H1 (cell line): Measurements from ENCODE around the gene FOXO6. TPM values are rescaled to one million over a fixed set of nuclear protein-coding genes. Genes with fewer than 3 reads are reported as not detected.

Experiments used
- CTCF ChIA-PET: fragments of 300-600 bp; sonication (Branson Sonifier 250); formaldehyde crosslinking; loops from one replicate; lab custom pipeline; 2021; ENCODE audit not compliant: partially characterized antibody; lab: Charles Lee
- POLR2A ChIA-PET: fragments of 300-600 bp; sonication (Branson Sonifier 250); formaldehyde crosslinking; loops from one replicate; lab custom pipeline; 2021; ENCODE audit warnings: inconsistent platforms; ENCODE audit not compliant: partially characterized antibody; lab: Charles Lee
- DNase-seq, 2 experiments: peaks; one replicate each; pipeline versions ENCODE4 v3.0.0 to v3.0.0-alpha.2; 2010 to 2022; ENCODE audit warnings: low spot score in 2 of 2, low read depth in 1 of 2, mixed read lengths in 1 of 2
- FAIRE-seq: peaks from 2 replicates; lab custom pipeline; 2011; peaks lifted over from hg19 to GRCh38; lab: Jason Lieb, UNC
- H2AFZ ChIP-seq: 2 replicates; pipeline ENCODE4 v1.8.1; 2012; ENCODE audit warnings: low read length, inconsistent platforms
- H2AK5ac ChIP-seq: 2 replicates; pipeline ENCODE4 v1.6.1; 2013; ENCODE audit warnings: low read depth, low read length
- H2BK120ac ChIP-seq: replicated peaks from 2 replicates; pipeline ENCODE3; 2013; ENCODE audit warnings: low read depth, low read length, inconsistent platforms
- H2BK12ac ChIP-seq: 2 replicates; pipeline ENCODE4 v1.6.1; 2013; ENCODE audit warnings: low read depth, low read length
- H2BK15ac ChIP-seq: 2 replicates; pipeline ENCODE4 v1.6.1; 2013; ENCODE audit warnings: low read length
- H2BK20ac ChIP-seq: 2 replicates; pipeline ENCODE4 v1.6.1; 2013; ENCODE audit warnings: low read length
- H2BK5ac ChIP-seq: 2 replicates; pipeline ENCODE4 v1.6.1; 2013; ENCODE audit warnings: low read depth, low read length
- H3K14ac ChIP-seq: 2 replicates; pipeline ENCODE4 v1.6.1; 2013; ENCODE audit warnings: inconsistent platforms; ENCODE audit not compliant: insufficient read length
- H3K18ac ChIP-seq: 2 replicates; pipeline ENCODE4 v1.6.1; 2013; ENCODE audit warnings: low read length; ENCODE audit errors: extremely low read depth
- H3K23ac ChIP-seq: 2 replicates; pipeline ENCODE4 v1.6.1; 2013; ENCODE audit warnings: inconsistent platforms; ENCODE audit not compliant: insufficient read length
- H3K23me2 ChIP-seq: 2 replicates; pipeline ENCODE4 v1.6.1; 2013; ENCODE audit warnings: low read depth, low read length
- H3K27ac ChIP-seq: 2 replicates; pipeline ENCODE4 v1.6.1; 2011; ENCODE audit warnings: low read depth, low read length, inconsistent platforms
- H3K27me3 ChIP-seq, 4 experiments: replicated peaks in 1 of 4; 1 replicate in 1 of 4; 2 replicates in 3 of 4; pipeline versions ENCODE4 v1.6.1 to v1.8.1; 2011 to 2013; ENCODE audit warnings: low read length in 3 of 4, mild to moderate bottlenecking in 3 of 4, inconsistent platforms in 2 of 4, mixed read lengths in 2 of 4, moderate library complexity in 1 of 4; ENCODE audit not compliant: control insufficient read depth in 3 of 4, insufficient read depth in 3 of 4; ENCODE audit errors: extremely low read depth in 1 of 4
- H3K36me3 ChIP-seq, 4 experiments: 2 replicates each; pipeline versions ENCODE4 v1.6.1 to v1.8.1; 2011 to 2013; ENCODE audit warnings: mild to moderate bottlenecking in 4 of 4, low read length in 3 of 4, moderate library complexity in 2 of 4, control low read depth in 1 of 4, inconsistent platforms in 1 of 4; ENCODE audit not compliant: insufficient read depth in 4 of 4, control insufficient read depth in 2 of 4
- H3K4ac ChIP-seq: replicated peaks from 2 replicates; pipeline ENCODE3; 2013; ENCODE audit warnings: low read length, low read depth, mixed read lengths, inconsistent platforms; ENCODE audit not compliant: insufficient read length
- H3K4me1 ChIP-seq, 4 experiments: replicated peaks in 1 of 4; 1 replicate in 1 of 4; 2 replicates in 3 of 4; pipeline versions ENCODE4 v1.6.1 to v1.8.1; 2011 to 2013; ENCODE audit warnings: low read length in 3 of 4, inconsistent platforms in 2 of 4, mixed read lengths in 1 of 4; ENCODE audit not compliant: insufficient read depth in 4 of 4, control insufficient read depth in 3 of 4
- H3K4me2 ChIP-seq, 2 experiments: 2 replicates each; pipeline versions ENCODE4 v1.6.1 to v1.8.1; 2011 to 2013; ENCODE audit warnings: low read depth in 2 of 2, low read length in 2 of 2, control low read depth in 1 of 2, inconsistent platforms in 1 of 2, mild to moderate bottlenecking in 1 of 2; ENCODE audit not compliant: insufficient read depth in 1 of 2
- H3K4me3 ChIP-seq, 4 experiments: fragments of 200-600, 300-600 bp in 1 of 4; sonication (generic), shearing (Covaris generic), sonication (Bioruptor Twin) in 1 of 4; 2 replicates each; pipeline versions ENCODE4 v1.5.1 to v1.8.1; 2011 to 2016; ENCODE audit warnings: low read length in 4 of 4, low read depth in 3 of 4, control low read depth in 2 of 4, inconsistent platforms in 2 of 4, mild to moderate bottlenecking in 2 of 4, mixed read lengths in 1 of 4, moderate library complexity in 1 of 4; ENCODE audit not compliant: insufficient read depth in 2 of 4; ENCODE audit errors: extremely low read depth in 1 of 4
- H3K56ac ChIP-seq: replicated peaks from 2 replicates; pipeline ENCODE3; 2013; ENCODE audit warnings: low read depth, mild to moderate bottlenecking, mixed read lengths, low read length, inconsistent platforms; ENCODE audit not compliant: insufficient read length
- H3K79me1 ChIP-seq: 2 replicates; pipeline ENCODE4 v1.6.1; 2013; ENCODE audit warnings: low read depth, low read length, control low read depth
- H3K79me2 ChIP-seq, 2 experiments: 2 replicates each; pipeline versions ENCODE4 v1.6.1 to v1.8.1; 2012 to 2013; ENCODE audit warnings: low read length in 2 of 2, mild to moderate bottlenecking in 2 of 2, inconsistent platforms in 1 of 2; ENCODE audit not compliant: insufficient read depth in 2 of 2, control insufficient read depth in 1 of 2
- H3K9ac ChIP-seq, 4 experiments: replicated peaks in 1 of 4; 1 replicate in 1 of 4; 2 replicates in 3 of 4; pipeline versions ENCODE4 v1.6.1 to v1.8.1; 2011 to 2013; ENCODE audit warnings: low read depth in 3 of 4, low read length in 3 of 4, control low read depth in 2 of 4, mild to moderate bottlenecking in 2 of 4, moderate library complexity in 2 of 4, inconsistent platforms in 1 of 4; ENCODE audit errors: extremely low read depth in 1 of 4
- H3K9me3 ChIP-seq, 2 experiments: 2 replicates each; pipeline versions ENCODE4 v1.6.1 to v1.8.1; 2012 to 2013; ENCODE audit warnings: mild to moderate bottlenecking in 2 of 2, moderate library complexity in 2 of 2, control low read depth in 1 of 2, inconsistent platforms in 1 of 2, low read depth in 1 of 2, low read length in 1 of 2, mixed read lengths in 1 of 2; ENCODE audit not compliant: insufficient read depth in 2 of 2
- H4K20me1 ChIP-seq, 2 experiments: replicated peaks in 1 of 2; 2 replicates each; pipeline versions ENCODE3 to v1.8.1; 2011 to 2013; ENCODE audit warnings: inconsistent platforms in 2 of 2, low read length in 2 of 2, mild to moderate bottlenecking in 1 of 2; ENCODE audit not compliant: insufficient read depth in 2 of 2, control insufficient read depth in 1 of 2
- H4K5ac ChIP-seq: 2 replicates; pipeline ENCODE4 v1.6.1; 2013; ENCODE audit warnings: low read length, low read depth, mixed read lengths, inconsistent platforms; ENCODE audit not compliant: insufficient read length
- H4K8ac ChIP-seq: 2 replicates; pipeline ENCODE4 v1.8.0; 2013; ENCODE audit warnings: mild to moderate bottlenecking, moderate library complexity, low read length, inconsistent platforms; ENCODE audit not compliant: insufficient read depth; ENCODE audit errors: extremely low read depth
- H4K91ac ChIP-seq: replicated peaks from 2 replicates; pipeline ENCODE3; 2013; ENCODE audit warnings: low read length, mixed read lengths, inconsistent platforms; ENCODE audit not compliant: insufficient read length
- CEBPB ChIP-seq: IDR thresholded peaks from 2 replicates; pipeline ENCODE4 v1.6.1; 2012; ENCODE audit warnings: low read depth, low read length
- CHD1 ChIP-seq: IDR thresholded peaks from 2 replicates; pipeline ENCODE4 v1.6.1; 2012; ENCODE audit warnings: low read depth, low read length, improper control_type of control experiment
- CREB1 ChIP-seq: IDR thresholded peaks from 2 replicates; pipeline ENCODE4 v1.6.1; 2012; ENCODE audit warnings: inconsistent platforms
- CTCF ChIP-seq, 3 experiments: IDR thresholded peaks; 1 replicate in 2 of 3; 2 replicates in 1 of 3; pipeline versions ENCODE4 v1.5.1 to v1.6.1; 2011; ENCODE audit warnings: low read length in 3 of 3, mild to moderate bottlenecking in 3 of 3, inconsistent platforms in 2 of 3, low read depth in 1 of 3, moderate library complexity in 1 of 3; ENCODE audit not compliant: insufficient read depth in 1 of 3; ENCODE audit errors: control extremely low read depth in 1 of 3
- EZH2 ChIP-seq: fragments of 200-600 bp; sonication (generic); IDR thresholded peaks from 2 replicates; pipeline ENCODE4 v1.7.1; 2012; ENCODE audit warnings: low read depth, mild to moderate bottlenecking, moderate library complexity, low read length, inconsistent platforms; ENCODE audit not compliant: severe bottlenecking
- FOSL1 ChIP-seq: IDR thresholded peaks from 2 replicates; pipeline ENCODE4 v1.6.1; 2011; ENCODE audit warnings: mild to moderate bottlenecking, low read depth, low read length, moderate library complexity; ENCODE audit not compliant: insufficient read depth
- NANOG ChIP-seq: IDR thresholded peaks from 2 replicates; pipeline ENCODE4 v1.6.1; 2011; ENCODE audit warnings: low read length, low read depth, mild to moderate bottlenecking, inconsistent platforms; ENCODE audit not compliant: insufficient read depth, poor library complexity, severe bottlenecking
- RAD21 ChIP-seq, 2 experiments: IDR thresholded peaks in 1 of 2; conservative IDR thresholded peaks in 1 of 2; 2 replicates each; pipeline ENCODE4 v1.6.1; 2011; ENCODE audit warnings: low read depth in 2 of 2, low read length in 2 of 2, improper control_type of control experiment in 1 of 2, inconsistent platforms in 1 of 2, mild to moderate bottlenecking in 1 of 2, moderate library complexity in 1 of 2
- RBBP5 ChIP-seq: IDR thresholded peaks from 2 replicates; pipeline ENCODE4 v1.7.1; 2012; ENCODE audit warnings: low read depth, mild to moderate bottlenecking, inconsistent platforms, low read length, moderate library complexity, borderline replicate concordance
- SP1 ChIP-seq: IDR thresholded peaks from 2 replicates; pipeline ENCODE4 v1.6.1; 2011; ENCODE audit warnings: low read depth, low read length
- WGBS, 2 experiments: shearing (Covaris generic) in 1 of 2; methylation state at CpG; one replicate each; pipeline versions ENCODE4 v1.1.6 to v1.1.7; 2013 to 2015; ENCODE audit warnings: low lambda C conversion rate in 2 of 2, mixed read lengths in 2 of 2, inconsistent platforms in 1 of 2, low coverage in 1 of 2, missing lambda C conversion rate in 1 of 2; ENCODE audit not compliant: insufficient replicate concordance in 2 of 2, insufficient coverage in 1 of 2, insufficient read length in 1 of 2; ENCODE audit errors: extremely low coverage in 1 of 2, missing lambda C conversion rate in 1 of 2; 5-methylcytosine and 5-hydroxymethylcytosine counted together
- polyA plus RNA-seq, 7 experiments: library from polyadenylated mRNA; depleted of rRNA in 3 of 7; stranded (reverse) in 5 of 7; unstranded in 2 of 7; fragments of >200 nt in 5 of 7; fragments of 200-250 nt in 2 of 7; gene quantifications; 1 replicate in 5 of 7; 2 replicates in 1 of 7; 4 replicates in 1 of 7; pipeline versions ENCODE4 v1.2.1 to v1.2.3, GENCODE V29; 2011 to 2013; ENCODE audit warnings: missing spikeins in 2 of 7, mixed read lengths in 2 of 7
- total RNA-seq: library from RNA; stranded (reverse); fragmentation: NEBNext Ultra II Directional; extraction: Animal tissue kit (Norgen Biotek cat#: 25700); gene quantifications from 2 replicates; pipeline ENCODE4 v1.2.1, GENCODE V29; 2021

The FOXO6 gene
- total and polyA plus RNA-seq, 2 of the 8 experiments (the other 6 are each of a cell fraction or from before 2014, with no cell fraction given): 0.59 to 3.0 TPM

DNA sequence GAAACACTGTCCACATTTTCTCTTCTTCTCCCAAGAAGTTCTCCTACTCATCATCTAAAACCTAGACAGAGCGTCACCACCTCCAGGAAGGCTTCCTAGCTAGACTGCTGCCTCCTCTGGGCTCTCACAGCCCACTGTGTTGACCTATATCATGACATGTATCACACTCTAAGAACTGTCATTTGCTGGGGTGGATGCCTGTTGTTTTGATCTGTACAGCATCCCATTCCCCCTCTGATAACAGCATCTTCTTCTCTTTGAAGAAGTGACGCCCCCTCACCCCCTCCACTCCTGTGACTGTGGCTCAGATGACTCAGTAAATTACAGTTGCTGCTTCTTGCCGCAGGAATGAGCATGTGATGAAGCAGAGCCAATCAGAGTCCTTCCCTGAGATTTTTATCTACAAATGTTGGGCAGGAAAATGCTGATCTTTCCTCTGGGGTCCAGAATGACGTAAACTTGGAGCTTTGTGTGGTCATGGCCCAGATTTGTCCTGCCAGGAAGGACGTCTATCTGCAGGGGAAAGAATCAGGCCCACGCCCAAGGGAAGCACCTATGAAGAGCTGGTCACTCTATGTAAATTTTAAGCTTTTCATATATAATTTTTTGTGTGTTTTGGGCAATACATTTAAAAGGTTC, 28.0 kb upstream of the FOXO6 start:
- H3K9me3 ChIP-seq: no peaks in the 10 kb centered on the region; a peak in 1 of 4 replicates
- H4K91ac ChIP-seq: no peak overlapping the region
- H3K27me3 ChIP-seq: no peaks in the 10 kb centered on the region
- peak in 1 of 2 experiments; percentile 23 for DNase-seq
- no peaks in the 10 kb centered on the region for H4K20me1 ChIP-seq
- no peak overlapping the region for H3K27ac ChIP-seq
- CTCF ChIA-PET: interaction anchor here (0.7 to 5.2 kb wide), 12 partner anchors 7 to 247 kb away, joined by 3 to 55 read pairs (median 4); no protein-coding TSS in a partner anchor
- no peak overlapping the region for H2AK5ac ChIP-seq
- peaks cover 0 to 4% (median 4%) of the 10 kb centered on the region in 4 experiments; a peak in 5 of 7 replicates for H3K4me1 ChIP-seq
- no peak overlapping the region for H3K4ac ChIP-seq
- H2BK20ac ChIP-seq: no peak overlapping the region
- no peak overlapping the region for H4K5ac ChIP-seq
- H3K4me3 ChIP-seq: no peak overlapping the region
- H2BK12ac ChIP-seq: no peak overlapping the region
- H3K36me3 ChIP-seq: no peaks in the 10 kb centered on the region
- no peak overlapping the region for H2BK15ac ChIP-seq
- H3K23ac ChIP-seq: no peak overlapping the region
- no peak overlapping the region for H3K4me2 ChIP-seq
- H3K23me2 ChIP-seq: no peaks in the 10 kb centered on the region
- no peak overlapping the region for H3K14ac ChIP-seq
- POLR2A ChIA-PET: interaction anchor here (0.6 to 1.6 kb wide), 5 partner anchors 9 to 86 kb away, joined by 3 read pairs; no protein-coding TSS in a partner anchor
- H3K56ac ChIP-seq: no peak overlapping the region
- H3K79me2 ChIP-seq: no peaks in the 10 kb centered on the region
- WGBS, 2 experiments: 83% methylated on average over 6 of the region's 6 CpGs; no CpG with 5 or more reads in 1 of the 2 experiments
- H3K79me1 ChIP-seq: no peaks in the 10 kb centered on the region
- no peak overlapping the region for H2AFZ ChIP-seq
- no peak overlapping the region for H2BK120ac ChIP-seq
- H2BK5ac ChIP-seq: no peak overlapping the region
- H3K9ac ChIP-seq: no peak overlapping the region
- no peak for FAIRE-seq
- H3K18ac ChIP-seq: no peak overlapping the region
- H4K8ac ChIP-seq: no peak overlapping the region; the same call in 1 of the 2 replicates
- TF ChIP-seq RAD21 (IDR thresholded peaks at IDR 0.05 in 1 of 2, conservative IDR thresholded peaks at IDR 0.05 in 1 of 2; ENCODE audit: low read depth in 2 of 2, low read length in 2 of 2) (no peak), CREB1 (no peak), CHD1 (no peak), CTCF (IDR thresholded peaks at IDR 0.05; ENCODE audit: control extremely low read depth in 1 of 3, insufficient read depth in 1 of 3, low read depth in 1 of 3, low read length in 3 of 3) (no peak), FOSL1 (no peak), SP1 (no peak), NANOG (no peak), RBBP5 (no peak), EZH2 (no peak), CEBPB (no peak)
